Colonic mucosa (tissue), 4 donors: ENCODE measurements around the gene PITX3. TPM values are rescaled to one million over a fixed set of nuclear protein-coding genes. Genes with fewer than 3 reads are reported as not detected.
A peak's percentile ranks its signal among the peaks of the same experiment; 100 is the strongest.
"Not testable (repeated sequence)": the region's sequence is repeated elsewhere in the genome, so short reads cannot be mapped to it uniquely, and the experiment has no call there.

Experiments
- DNase-seq: peaks from one replicate; pipeline ENCODE4 v3.0.0-alpha.2; 2020
- H3K27ac ChIP-seq: fragments of 200-600 bp; one replicate; pipeline ENCODE4 v1.8.0; 2021
- H3K27me3 ChIP-seq: fragments of 200-600 bp; one replicate; pipeline ENCODE4 v1.8.0; 2021
- H3K36me3 ChIP-seq: fragments of 200-600 bp; one replicate; pipeline ENCODE4 v1.8.0; 2021
- H3K4me1 ChIP-seq: fragments of 200-600 bp; one replicate; pipeline ENCODE4 v1.8.0; 2021; ENCODE audit warnings: mild to moderate bottlenecking
- H3K4me3 ChIP-seq: fragments of 200-600 bp; one replicate; pipeline ENCODE4 v1.8.0; 2021
- H3K9ac ChIP-seq, 2 donors: one replicate each; pipeline ENCODE4 v1.7.0; 2013; ENCODE audit warnings: control low read depth in 2 of 2, low read depth in 2 of 2, low read length in 2 of 2
- H3K9me3 ChIP-seq: fragments of 200-600 bp; one replicate; pipeline ENCODE4 v1.8.0; 2021
- CTCF ChIP-seq: fragments of 200-600 bp; IDR thresholded peaks from one replicate; pipeline ENCODE4 v1.8.0; 2022; ENCODE audit warnings: antibody characterized with exemption, mild to moderate bottlenecking
- intact Hi-C: fragments of 100-400 bp; cut with DNase I; formaldehyde crosslinking; loops from one replicate; pipeline ENCODE4 v1.14.1; 2022
- total RNA-seq, 2 donors: library from RNA; stranded (reverse); fragmentation: NEBNext Ultra II Directional in 1 of 2; extraction: Animal tissue kit (Norgen Biotek cat#: 25700) in 1 of 2; gene quantifications; one replicate each; pipeline ENCODE4 v1.2.1, GENCODE V29; 2021
- donor health status: healthy.
- donor health status: DM: no; HTN: no; CAD: no.
- donor health status: DM: no; HTN: no; CAD: no.

Gene PITX3
- total RNA-seq, 2 donors from 2014 or later = not detected

- no peaks in the 10 kb centered on the region for H3K4me1 ChIP-seq
- no peak overlapping the region for H3K9ac ChIP-seq
- no peak for TF ChIP-seq CTCF
- intact Hi-C loops = no loop called here
- no peak overlapping the region for H3K27ac ChIP-seq
- no peak for DNase-seq
- no peak overlapping the region for H3K4me3 ChIP-seq
- H3K36me3 ChIP-seq = peaks cover 12% of the 10 kb centered on the region
- H3K9me3 ChIP-seq = no peaks in the 10 kb centered on the region
- H3K27me3 ChIP-seq = no peaks in the 10 kb centered on the region
These were observed 20.5 kb upstream of the PITX3 start for GRCh38 chr10:102261842-102262241.

- no peaks in the 10 kb centered on the region for H3K4me1 ChIP-seq
- H3K9me3 ChIP-seq = no peaks in the 10 kb centered on the region
- intact Hi-C loops = no loop called here
- no peak overlapping the region for H3K4me3 ChIP-seq
- DNase-seq = no peak
- H3K27ac ChIP-seq = no peak overlapping the region
- no peaks in the 10 kb centered on the region for H3K27me3 ChIP-seq
- TF ChIP-seq CTCF = no peak
- H3K36me3 ChIP-seq = peaks cover 12% of the 10 kb centered on the region
- no peak overlapping the region for H3K9ac ChIP-seq
These were observed 19.9 kb upstream of the PITX3 start for GRCh38 chr10:102261196-102261595.

GRCh38 chr10:102255404-102255803 is 14.1 kb upstream of the PITX3 start:
- Histone ChIP-seq H3K4me3 (no peak overlapping the region), H3K27ac (no peak overlapping the region), H3K4me1 (no peaks in the 10 kb centered on the region), H3K9ac (no peak overlapping the region), H3K36me3 (peaks cover 8% of the 10 kb centered on the region), H3K9me3 (no peaks in the 10 kb centered on the region), H3K27me3 (no peaks in the 10 kb centered on the region)
- no peak for TF ChIP-seq CTCF
- DNase-seq = no peak
- intact Hi-C loops = no loop called here

- Histone ChIP-seq H3K36me3 (peaks cover 8% of the 10 kb centered on the region), H3K4me1 (no peaks in the 10 kb centered on the region), H3K4me3 (no peak overlapping the region), H3K27me3 (no peaks in the 10 kb centered on the region), H3K9ac (no peak overlapping the region), H3K9me3 (no peaks in the 10 kb centered on the region), H3K27ac (no peak overlapping the region)
- TF ChIP-seq CTCF = no peak
- intact Hi-C loops = no loop called here
- no peak for DNase-seq
These were observed 13.1 kb upstream of the PITX3 start for GRCh38 chr10:102254426-102254825.

- DNase-seq, H3K9me3 ChIP-seq, intact Hi-C loops, H3K27me3 ChIP-seq, H3K4me1 ChIP-seq, H3K36me3 ChIP-seq, H3K9ac ChIP-seq, H3K27ac ChIP-seq, H3K4me3 ChIP-seq: not testable (repeated sequence)
These were observed 11.2 kb upstream of the PITX3 start for GRCh38 chr10:102252508-102252907.

GRCh38 chr10:102247734-102248133 is 6.4 kb upstream of the PITX3 start:
- Histone ChIP-seq H3K27ac (peak overlapping the region; percentile 95), H3K9me3 (no peaks in the 10 kb centered on the region), H3K4me1 (peaks cover 17% of the 10 kb centered on the region), H3K4me3 (no peak overlapping the region), H3K9ac (no peak overlapping the region), H3K36me3 (no peaks in the 10 kb centered on the region), H3K27me3 (no peaks in the 10 kb centered on the region)
- intact Hi-C loops = no loop called here
- TF ChIP-seq CTCF = no peak
- DNase-seq = no peak
